GM19438 (cell line): ENCODE data around the gene DGKA.
"Not testable (repeated sequence)": the region's sequence is repeated elsewhere in the genome, so short reads cannot be mapped to it uniquely, and the experiment has no call there.

Experiments
- ATAC-seq: cut with Tn5 transposase; IDR thresholded peaks from one replicate; pipeline ENCODE4 v1.9.1; 2021; ENCODE audit warnings: low read depth; ENCODE audit not compliant: unreplicated experiment

Gene DGKA

GRCh38 chr12:55996715-55997534, 66.0 kb downstream of the DGKA start, which contains the start of gene SUOX:
SUOX (plus strand) TSS chr12:55997276; CDS start chr12:56002222, 4,946 bp downstream.
- ATAC-seq, result peak; percentile 99

GRCh38 chr12:55997535-55997859, 66.5 kb downstream of the DGKA start:
- ATAC-seq, result peak; percentile 4

- ATAC-seq, result not testable (repeated sequence)
Observed at GRCh38 chr12:55999522-55999921, 68.6 kb downstream of the DGKA start.

GRCh38 chr12:55999999-56000540, 69.1 kb downstream of the DGKA start:
- not testable (repeated sequence) for ATAC-seq

- no peak for ATAC-seq
Observed at GRCh38 chr12:56001487-56002100, 70.6 kb downstream of the DGKA start.

GRCh38 chr12:56003376-56003775, 72.4 kb downstream of the DGKA start:
- not testable (repeated sequence) for ATAC-seq
